GM21515 (cell line): ENCODE results near the gene FOXM1.

Experiments used
- ATAC-seq: cut with Tn5 transposase; IDR thresholded peaks from one replicate; pipeline ENCODE4 v1.9.1; 2021; ENCODE audit not compliant: unreplicated experiment

Gene FOXM1

GRCh38 chr12:2877047-2877952 is at the start of gene FOXM1, which contains the start of gene RHNO1:
TSS of gene FOXM1 (minus strand) at chr12:2877174. CDS start at chr12:2874478, 2,696 bp downstream.
TSS of gene RHNO1 (plus strand) at chr12:2877223. CDS start at chr12:2885367, 8,144 bp downstream.
- peak; percentile 76 for ATAC-seq

GRCh38 chr12:2925322-2925995 is 48.5 kb upstream of the FOXM1 start:
- no peak for ATAC-seq

GRCh38 chr12:2924019-2924418 is 47.0 kb upstream of the FOXM1 start:
- ATAC-seq = no peak

- no peak for ATAC-seq
These were observed 46.1 kb upstream of the FOXM1 start for GRCh38 chr12:2923057-2923456.

GRCh38 chr12:2922329-2922728 is 45.4 kb upstream of the FOXM1 start:
- no peak for ATAC-seq

GRCh38 chr12:2919249-2919648 is 42.3 kb upstream of the FOXM1 start:
- no peak for ATAC-seq

GRCh38 chr12:2912216-2912575 is 35.2 kb upstream of the FOXM1 start:
- no peak for ATAC-seq

- no peak for ATAC-seq
These were observed 27.3 kb upstream of the FOXM1 start for GRCh38 chr12:2904260-2904659.

GRCh38 chr12:2902272-2902880 is 25.4 kb upstream of the FOXM1 start:
- no peak for ATAC-seq

- ATAC-seq = no peak
These were observed 23.7 kb upstream of the FOXM1 start for GRCh38 chr12:2900642-2901041.

- ATAC-seq = no peak
These were observed 20.4 kb upstream of the FOXM1 start for GRCh38 chr12:2897418-2897817.

- ATAC-seq = no peak
These were observed 18.5 kb upstream of the FOXM1 start for GRCh38 chr12:2895511-2895910.

GRCh38 chr12:2895051-2895451 is 18.1 kb upstream of the FOXM1 start:
- ATAC-seq = no peak

- no peak for ATAC-seq
These were observed 16.0 kb upstream of the FOXM1 start for GRCh38 chr12:2893007-2893406.

GRCh38 chr12:2892246-2892645 is 15.3 kb upstream of the FOXM1 start:
- no peak for ATAC-seq

GRCh38 chr12:2891240-2892053 is 14.5 kb upstream of the FOXM1 start:
- peak; percentile 16 for ATAC-seq

- ATAC-seq = peak; percentile 98
These were observed 13.6 kb upstream of the FOXM1 start, which contains the start of gene TULP3 for GRCh38 chr12:2890388-2891239. TSS of gene TULP3 (plus strand) at chr12:2890891. CDS start at chr12:2890948, 57 bp downstream.

GRCh38 chr12:2890001-2890387 is 13.0 kb upstream of the FOXM1 start:
- no peak for ATAC-seq

GRCh38 chr12:2886768-2887450 is 9.9 kb upstream of the FOXM1 start:
- ATAC-seq = no peak
